HG03280 (cell line): ENCODE results near the gene RPL11.
"Not testable (repeated sequence)": the region's sequence is repeated elsewhere in the genome, so short reads cannot be mapped to it uniquely, and the experiment has no call there.

Experiments
- ATAC-seq: cut with Tn5 transposase; IDR thresholded peaks from one replicate; pipeline ENCODE4 v1.9.1; 2021; ENCODE audit warnings: mild to moderate bottlenecking, moderate library complexity; ENCODE audit not compliant: unreplicated experiment

Gene RPL11

DNA sequence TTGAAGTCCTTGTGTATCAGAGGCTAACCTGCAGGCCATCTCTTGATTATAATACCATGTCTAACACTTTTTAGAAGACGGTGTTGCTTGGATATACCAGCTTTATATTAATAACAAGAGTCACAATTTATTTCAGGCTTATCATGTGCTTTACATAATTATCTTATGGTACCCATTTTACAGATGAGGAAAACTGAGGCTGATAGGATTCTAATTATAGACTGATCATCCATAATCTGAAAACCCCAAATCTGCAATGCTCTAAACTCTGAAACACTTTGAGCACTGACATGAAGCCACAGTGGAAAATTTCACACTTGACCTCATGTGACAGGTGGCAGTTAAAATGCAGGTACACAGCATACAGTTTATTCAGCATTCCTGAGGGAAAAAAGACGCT lies 7.2 kb upstream of the RPL11 start:
- ATAC-seq, result no peak

DNA sequence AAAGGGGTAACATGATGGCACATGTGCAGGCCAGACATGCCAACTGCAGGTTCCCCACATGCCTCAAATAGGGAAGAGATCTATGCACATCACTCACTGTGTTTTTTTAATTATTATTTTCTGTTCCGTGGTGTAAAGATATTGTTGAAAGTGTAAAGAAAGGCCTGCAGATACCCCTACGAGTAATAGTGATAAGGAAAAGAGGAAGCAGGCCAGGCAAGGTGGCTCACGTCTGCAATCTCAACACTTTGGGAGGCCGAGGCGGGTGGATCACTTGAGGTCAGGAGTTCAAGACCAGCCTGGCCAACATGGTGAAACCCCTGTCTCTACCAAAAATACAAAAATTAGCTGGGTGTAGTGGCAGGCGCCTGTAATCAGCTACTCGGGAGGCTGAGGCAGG lies 6.4 kb upstream of the RPL11 start:
- ATAC-seq, result not testable (repeated sequence)

DNA sequence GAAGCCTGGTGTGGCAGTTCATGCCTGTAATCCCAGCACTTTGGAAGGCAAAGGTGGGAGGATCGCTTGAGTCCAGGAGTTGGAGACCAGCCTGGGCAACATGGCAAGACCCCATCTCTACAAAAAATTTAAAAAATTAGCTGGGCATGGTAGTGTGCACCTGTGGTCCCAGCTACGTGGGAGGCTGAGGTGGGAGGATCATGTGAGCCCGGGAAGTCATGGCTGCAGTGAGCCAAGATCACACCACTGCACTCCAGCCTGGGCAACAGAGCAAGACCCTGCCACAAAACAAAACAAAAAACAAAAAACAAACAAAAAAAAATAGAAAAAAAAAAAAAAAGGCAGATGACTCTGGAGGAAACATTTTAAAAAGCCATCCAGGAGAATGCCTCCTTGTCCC lies 3.9 kb upstream of the RPL11 start:
- ATAC-seq, result not testable (repeated sequence)

DNA sequence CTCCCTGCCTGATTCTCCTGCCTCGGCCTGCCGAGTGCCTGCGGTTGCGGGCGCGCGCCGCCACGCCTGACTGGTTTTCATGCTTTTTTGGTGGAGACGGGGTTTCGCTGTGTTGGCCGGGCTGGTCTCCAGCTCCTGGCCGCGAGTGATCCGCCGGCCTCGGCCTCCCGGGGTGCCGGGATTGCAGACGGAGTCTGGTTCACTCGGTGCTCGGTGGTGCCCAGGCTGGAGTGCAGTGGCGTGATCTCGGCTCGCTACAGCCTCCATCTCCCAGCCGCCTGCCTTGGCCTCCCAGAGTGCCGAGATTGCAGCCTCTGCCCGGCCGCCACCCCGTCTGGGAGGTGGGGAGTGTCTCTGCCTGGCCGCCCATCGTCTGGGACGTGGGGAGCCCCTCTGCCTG lies 3.3 kb upstream of the RPL11 start:
- not testable (repeated sequence) for ATAC-seq

DNA sequence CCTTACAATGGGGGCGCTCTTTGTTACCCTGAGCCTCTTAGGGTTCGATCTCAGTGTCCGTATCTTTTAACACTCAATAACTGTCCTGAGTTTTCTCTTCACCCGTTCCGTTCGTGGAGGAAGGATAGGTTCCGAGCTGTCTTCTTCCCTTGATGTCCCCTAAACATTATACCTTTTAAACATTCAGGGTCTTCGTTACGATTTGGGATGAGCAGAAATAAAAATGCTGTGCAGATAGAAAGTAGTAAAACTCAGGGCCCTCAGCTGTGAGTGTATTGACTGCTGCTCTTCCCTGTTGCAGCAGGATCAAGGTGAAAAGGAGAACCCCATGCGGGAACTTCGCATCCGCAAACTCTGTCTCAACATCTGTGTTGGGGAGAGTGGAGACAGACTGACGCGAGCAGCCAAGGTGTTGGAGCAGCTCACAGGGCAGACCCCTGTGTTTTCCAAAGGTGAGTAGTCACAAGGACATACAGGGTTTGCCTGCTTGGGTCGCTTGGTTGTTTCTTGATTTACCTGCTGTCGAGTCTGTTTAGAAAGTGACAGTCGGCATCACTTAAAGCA lies 784 bp downstream of the RPL11 start:
- ATAC-seq, result no peak

DNA sequence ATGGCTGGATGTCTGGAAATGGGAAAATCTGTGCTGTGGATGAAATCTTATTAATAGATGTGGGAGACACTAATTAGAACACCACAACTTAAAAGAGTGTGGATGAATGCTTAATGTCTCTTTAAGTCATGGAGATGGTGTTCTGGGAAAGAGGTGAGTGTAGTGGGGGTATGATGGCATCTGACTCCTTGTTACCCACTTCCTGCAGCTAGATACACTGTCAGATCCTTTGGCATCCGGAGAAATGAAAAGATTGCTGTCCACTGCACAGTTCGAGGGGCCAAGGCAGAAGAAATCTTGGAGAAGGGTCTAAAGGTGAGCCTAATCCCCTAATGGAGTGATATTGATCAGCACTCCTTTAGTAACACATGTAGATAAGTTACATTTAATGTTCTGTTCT lies 2.0 kb downstream of the RPL11 start:
- no peak for ATAC-seq

DNA sequence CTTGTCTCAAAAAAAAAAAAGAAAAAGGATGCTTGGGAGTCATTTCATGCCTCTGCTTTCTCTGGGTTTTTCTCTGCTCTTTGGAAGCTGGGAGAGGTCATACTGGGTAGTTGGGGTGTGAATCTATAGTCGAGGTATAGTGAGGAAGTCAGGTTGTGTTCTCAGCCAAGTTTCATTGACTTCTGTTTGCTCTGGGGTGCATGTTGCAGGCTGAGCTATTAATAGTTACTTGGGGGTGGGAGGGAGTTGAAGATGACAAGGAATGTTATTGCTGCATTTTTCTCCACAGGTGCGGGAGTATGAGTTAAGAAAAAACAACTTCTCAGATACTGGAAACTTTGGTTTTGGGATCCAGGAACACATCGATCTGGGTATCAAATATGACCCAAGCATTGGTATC lies 2.8 kb downstream of the RPL11 start:
- ATAC-seq, result no peak

DNA sequence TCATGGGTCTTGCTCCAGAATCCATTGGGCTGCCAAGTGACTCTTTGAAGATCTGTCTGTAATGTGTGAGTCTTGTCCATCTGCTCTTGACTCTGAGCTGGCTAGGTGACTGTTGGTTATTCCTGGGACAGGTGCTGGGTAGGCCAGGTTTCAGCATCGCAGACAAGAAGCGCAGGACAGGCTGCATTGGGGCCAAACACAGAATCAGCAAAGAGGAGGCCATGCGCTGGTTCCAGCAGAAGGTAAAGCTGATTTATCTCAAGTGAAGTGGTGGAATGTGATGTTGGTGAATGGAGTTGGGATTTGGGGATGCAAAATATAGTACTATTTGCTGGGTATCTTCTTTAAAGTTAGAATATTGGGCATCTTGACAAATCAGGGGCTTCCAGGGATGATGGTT lies 4.1 kb downstream of the RPL11 start:
- no peak for ATAC-seq

DNA sequence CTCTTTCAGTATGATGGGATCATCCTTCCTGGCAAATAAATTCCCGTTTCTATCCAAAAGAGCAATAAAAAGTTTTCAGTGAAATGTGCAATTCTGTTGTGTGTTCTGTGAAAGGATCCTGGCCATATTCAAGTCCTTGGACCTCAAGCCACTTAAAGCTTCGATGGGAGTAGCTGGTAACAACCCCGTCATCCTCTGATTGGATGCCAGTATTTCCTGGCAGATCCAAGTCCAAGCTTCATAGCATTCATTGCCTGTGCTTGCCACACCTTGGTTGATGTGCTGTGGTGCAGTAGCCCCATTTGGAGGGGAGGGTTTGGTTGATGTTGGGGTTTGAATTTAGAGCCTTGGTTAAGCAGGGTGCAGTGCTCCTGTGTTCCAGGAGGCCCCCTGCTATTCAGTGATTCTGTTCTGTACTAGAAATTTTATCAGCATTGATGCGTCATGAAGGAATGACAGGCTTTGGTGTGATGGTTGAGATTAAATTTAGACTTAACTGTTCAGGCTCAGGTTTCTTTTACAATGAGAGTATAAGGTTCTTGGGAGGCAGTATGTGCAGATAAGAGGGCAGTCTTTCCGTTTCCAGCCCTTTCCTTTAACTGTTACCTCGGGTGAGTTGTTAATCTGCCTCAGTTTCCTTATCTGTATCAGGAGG lies 4.9 kb downstream of the RPL11 start:
- no peak for ATAC-seq

DNA sequence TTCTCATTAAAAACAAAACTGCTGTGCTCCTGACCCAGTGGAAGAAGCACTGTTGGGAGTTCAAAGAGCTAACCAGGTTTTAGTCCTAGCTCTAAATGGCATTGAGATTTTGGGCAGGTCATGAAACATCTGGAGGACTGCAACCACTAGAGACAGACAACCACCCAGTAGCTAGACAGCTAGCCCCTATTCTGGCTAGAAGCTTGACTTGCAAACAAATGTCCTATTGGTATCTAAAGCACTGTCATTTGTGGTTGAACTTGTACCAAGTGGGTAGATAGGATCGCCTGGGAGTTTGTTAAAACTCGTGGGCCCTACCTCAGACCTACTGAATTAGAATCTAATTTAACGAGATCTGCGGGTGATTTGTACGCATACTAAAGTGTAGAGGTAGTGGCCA lies 6.9 kb downstream of the RPL11 start:
- no peak for ATAC-seq

DNA sequence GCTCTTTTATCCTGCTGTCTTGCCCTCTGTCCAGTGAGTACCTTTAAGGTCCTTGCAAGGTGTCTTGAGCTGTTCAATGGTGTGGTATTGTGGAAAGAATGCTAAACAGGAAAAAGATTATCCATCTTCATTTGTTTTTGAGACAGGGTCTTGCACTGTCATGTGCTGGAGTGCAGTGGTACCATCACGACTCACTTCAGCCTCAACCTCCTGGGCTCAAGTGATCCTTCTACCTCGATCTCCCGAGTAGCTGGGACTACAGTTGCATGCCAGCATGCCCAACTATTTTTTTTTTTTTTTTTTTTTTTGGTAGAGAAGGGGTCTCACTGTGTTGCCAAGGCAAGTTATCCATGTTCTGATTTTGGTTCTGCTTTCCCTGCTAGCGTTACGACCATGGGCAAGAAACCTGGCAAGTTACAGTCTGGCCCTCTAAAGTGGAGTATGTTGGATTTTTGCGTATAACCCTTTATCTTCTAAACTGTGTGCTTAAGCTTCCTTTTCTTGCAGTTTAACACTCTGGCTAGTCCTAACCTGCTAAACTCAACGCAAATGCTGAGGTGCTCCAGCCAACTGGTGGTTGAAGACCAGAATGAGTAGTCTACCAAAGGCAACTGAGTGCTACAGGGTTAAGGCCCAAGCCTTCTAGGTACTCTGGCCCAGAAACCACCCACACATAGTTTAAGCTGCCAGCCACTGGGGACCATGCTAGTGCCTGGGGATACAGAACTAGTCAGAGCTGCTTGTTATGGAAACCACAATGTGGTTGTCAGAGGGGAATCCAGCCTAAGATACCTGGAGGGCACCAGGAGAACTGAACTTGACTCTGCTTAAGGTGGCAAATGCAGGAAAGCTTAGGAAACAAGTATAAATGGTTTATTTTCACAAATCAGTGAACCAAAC lies 7.9 kb downstream of the RPL11 start:
- ATAC-seq, result no peak

DNA sequence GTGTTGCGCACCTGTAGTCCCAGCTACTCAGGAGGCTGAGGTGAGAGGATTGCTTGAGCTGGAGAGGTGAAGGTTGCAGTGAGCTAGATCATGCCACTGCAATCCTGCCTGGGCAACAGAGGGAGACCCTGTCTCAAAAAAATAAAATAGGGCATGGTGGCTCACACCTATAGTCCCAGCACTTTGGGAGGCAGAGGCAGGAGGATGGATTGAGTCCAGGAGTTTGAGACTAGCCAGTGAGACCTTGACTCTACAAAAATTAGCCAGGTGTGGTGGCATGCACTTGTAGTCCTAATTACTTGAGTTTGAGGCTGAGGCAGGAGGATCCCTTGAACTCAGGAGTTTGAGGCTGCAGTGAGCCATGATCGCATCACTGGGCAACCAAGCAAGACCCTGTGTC lies 9.7 kb downstream of the RPL11 start:
- no peak for ATAC-seq

DNA sequence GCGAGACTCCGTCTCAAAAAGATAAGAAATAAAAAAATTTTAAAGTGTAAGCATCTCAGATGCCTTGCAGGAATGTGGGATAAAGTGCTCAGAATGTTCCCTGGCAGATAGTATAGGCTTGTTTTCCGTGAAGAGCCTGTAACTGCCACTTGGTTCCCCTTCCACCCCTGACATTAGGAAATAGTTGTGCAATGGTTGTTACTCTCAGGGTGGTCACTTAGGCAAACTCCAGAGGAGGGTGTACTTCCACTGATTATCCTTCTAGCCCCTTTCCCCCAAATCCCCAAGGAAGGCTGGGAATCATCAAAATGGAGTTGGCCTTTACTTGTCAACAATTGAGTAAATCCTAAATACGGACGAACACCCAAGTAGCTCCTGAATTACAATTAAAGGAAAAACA lies 10.4 kb downstream of the RPL11 start:
- ATAC-seq, result no peak

DNA sequence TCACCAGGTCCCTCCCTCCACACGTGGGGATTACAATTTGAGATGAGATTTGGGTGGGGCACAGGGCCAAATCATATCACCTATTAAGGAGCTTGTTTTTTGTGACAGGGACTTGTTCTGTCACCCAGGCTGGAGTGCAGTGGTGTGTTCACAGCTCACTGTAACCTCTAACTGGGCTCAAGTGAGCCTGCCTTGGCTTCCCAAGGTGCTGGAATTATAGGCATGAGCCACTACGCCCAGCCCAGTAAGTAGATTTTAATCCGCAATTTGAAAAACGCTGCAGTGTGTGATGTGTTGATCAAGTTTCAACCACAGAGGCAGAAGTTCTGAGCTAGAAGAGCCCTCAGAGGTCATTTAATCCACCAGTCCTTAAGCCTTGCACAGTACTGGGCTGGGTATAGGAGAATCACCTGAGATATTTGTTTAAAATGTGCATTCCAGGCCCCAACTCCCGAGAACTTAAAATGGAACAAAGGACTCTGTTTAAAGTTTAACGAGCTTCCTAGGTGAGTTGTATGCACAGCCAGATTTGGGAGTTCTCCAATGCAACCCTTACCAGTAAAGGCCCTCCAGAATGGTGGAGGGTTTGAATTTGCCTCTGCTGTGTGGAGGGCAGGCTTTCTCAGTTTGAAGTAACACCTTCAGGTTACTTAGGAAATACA lies 13.4 kb downstream of the RPL11 start:
- ATAC-seq, result no peak

DNA sequence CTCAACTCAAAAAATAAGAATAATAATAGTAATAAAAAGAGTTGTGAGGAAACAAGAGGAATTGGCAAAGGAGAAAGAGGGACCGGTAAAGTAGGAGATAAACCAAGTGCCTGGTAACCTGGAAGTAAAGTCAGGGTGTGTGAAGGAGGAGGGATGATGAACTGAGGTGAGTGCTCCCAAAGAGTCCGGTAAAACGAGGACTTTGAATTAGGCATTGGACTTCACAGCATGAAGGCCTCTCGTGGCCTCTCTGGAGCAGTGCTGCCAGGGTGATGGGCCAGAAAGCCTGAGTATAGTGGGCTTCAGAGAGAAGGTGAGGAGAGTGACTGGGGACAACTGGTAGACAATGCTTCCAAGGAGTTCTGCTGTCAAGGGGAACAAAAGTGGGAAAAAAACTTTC lies 17.6 kb downstream of the RPL11 start:
- ATAC-seq, result no peak

DNA sequence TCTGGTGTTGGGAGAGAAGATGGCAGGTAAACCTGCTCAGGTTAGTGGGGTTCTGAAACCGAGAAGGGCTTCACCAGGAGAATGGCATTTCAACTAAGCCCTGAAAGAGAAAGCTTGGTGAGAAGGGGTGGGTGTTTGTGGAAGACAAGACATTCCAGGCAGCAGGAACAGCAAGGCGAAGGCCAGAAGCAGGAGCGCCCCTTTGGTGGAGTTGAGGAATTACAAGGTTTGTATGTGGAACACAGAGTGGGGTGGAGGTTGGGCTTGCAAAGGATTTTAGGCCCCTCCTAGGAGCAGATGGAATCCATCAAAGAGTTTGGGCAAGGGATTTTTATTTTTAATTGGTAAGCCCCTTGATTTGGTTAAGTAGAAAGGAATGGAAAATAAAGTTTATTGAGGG lies 26.9 kb downstream of the RPL11 start:
- no peak for ATAC-seq

DNA sequence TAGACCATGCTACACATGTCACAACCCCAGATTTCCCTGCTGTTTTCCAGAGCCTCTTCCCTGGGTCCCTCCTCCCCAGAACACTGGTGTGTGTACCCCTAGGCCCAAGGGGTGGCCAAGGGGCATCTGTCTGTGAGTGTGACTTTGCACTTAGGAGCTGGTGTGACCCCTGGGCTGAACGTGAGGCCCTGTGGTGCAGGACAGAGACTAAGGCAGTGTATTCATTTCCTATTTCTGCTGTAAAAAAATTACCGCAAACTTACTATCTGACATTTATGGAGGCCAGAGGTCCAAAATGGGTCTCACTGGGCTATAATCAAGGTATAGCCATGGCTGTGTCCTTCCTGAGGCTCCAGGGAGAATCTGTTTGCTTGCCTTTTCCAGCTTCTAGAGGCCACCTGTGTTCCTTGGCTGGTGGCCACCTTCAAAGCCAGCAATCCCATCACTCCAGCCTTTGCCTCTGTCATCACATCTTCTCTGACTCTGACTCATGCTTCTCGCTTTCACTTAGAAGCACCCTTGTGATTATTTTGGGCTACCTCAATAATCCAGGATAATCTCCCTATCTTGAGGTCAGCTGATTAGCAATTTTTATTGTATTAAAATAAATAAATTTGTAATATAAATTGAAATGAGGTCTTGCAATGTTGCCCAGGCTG lies 27.7 kb downstream of the RPL11 start:
- ATAC-seq, result no peak

DNA sequence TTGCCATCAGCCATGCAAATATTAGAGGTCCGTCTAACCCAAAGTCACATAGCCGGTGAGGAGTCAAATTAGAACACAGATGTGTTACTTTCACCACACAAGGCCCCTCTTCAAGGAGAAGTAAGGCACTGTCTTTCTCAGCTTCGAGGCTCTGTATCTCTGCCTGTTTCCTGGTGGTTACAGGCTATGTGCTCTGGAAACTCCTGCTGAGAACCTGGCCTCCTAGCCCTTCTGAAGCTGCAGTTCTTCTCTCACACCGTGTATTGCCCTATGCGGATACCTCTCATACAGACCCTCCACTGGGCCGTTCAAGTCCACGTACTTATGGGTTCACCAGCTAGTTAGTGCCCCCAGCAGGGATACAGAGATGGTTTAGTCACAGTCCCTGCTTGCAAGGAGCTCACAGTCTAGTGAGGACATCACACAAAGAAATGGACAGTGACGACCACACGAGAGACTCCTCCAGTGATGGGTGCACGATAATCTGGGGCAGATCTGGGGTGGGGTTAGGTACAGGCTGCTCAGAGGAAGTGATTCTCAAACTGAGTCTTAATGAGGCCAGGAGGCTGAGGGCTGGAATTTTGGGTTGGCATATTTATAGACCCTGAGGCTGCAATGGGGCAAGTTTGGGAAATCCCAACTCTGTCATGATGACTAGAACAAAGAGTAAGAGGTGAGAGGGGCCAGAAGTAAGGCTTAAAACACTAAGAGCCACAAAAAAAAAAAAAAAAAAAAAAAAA lies 28.8 kb downstream of the RPL11 start:
- ATAC-seq, result peak; percentile 46

DNA sequence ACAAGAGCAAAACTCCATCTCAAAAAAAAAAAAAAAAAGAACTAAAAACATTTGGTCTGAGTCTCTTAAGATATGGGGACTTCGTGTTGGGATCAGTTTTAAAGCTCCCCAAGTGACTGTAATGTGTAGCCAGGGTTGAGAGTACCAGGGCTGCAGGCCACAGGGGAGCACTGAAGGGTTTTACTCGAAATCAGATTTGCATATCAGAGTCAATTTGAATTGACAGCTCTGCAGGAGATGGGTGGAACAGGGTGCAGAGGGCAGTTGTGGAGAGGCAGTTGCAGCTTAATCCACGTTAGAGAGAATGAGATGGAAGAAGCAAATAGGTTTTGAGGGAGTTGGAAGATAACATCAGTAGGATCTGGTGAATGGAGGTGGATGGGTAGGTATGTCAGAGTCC lies 31.0 kb downstream of the RPL11 start:
- no peak for ATAC-seq

DNA sequence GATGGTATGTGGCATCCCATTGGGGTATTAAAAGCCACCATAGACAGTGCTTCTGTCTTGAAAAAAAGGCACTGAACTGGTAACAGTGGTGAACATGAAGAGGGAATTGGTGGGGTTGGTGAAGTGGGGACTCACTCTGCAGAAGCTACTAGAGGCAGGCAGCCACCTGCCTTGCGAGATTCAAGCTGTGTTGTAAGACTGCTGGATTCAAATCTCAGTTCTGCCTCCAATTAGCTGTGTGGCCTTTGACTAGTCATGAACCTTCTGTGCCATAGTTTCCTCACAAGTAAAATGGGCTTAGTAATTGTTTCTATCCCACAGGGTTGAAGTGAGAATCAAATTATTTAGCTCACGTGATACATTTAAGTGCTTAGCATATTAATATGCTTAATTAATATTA lies 35.1 kb downstream of the RPL11 start:
- no peak for ATAC-seq
